T-helper 1 cell treated with Interleukin-12 subunit alpha and Interleukin-12 subunit beta and Interleukin-4 antibody, amounts not matched to agents 30 ng/mL and 1 ng/mL, for 36 hours (primary cell): ENCODE measurements around the gene DIPK1C. TPM values are rescaled to one million over a fixed set of nuclear protein-coding genes. Genes with fewer than 3 reads are reported as not detected.

Source experiments
- intact Hi-C: fragments of 100-400 bp; cut with micrococcal nuclease; formaldehyde crosslinking; loops from one replicate; pipeline ENCODE4 v1.15.1; 2024
- total RNA-seq: library from RNA; stranded (reverse); gene quantifications from 2 replicates; pipeline ENCODE4 v1.2.3, GENCODE V29; 2022

Gene DIPK1C
- total RNA-seq, 1 donor from 2014 or later, result not detected

GRCh38 chr18:74422541-74422940, 34.6 kb downstream of the DIPK1C start:
- intact Hi-C loops, result no loop called here

- intact Hi-C loops, result no loop called here
Measured at GRCh38 chr18:74420926-74421325, 36.2 kb downstream of the DIPK1C start.

- intact Hi-C loops, result no loop called here
Measured at GRCh38 chr18:74420481-74420880, 36.6 kb downstream of the DIPK1C start.

- intact Hi-C loops, result no loop called here
Measured at GRCh38 chr18:74419761-74420160, 37.3 kb downstream of the DIPK1C start.

GRCh38 chr18:74418023-74418422, 39.1 kb downstream of the DIPK1C start:
- intact Hi-C loops, result no loop called here

- intact Hi-C loops, result no loop called here
Measured at GRCh38 chr18:74416124-74416523, 41.0 kb downstream of the DIPK1C start.

- intact Hi-C loops, result no loop called here
Measured at GRCh38 chr18:74414953-74415515, 42.1 kb downstream of the DIPK1C start.

- intact Hi-C loops, result no loop called here
Measured at GRCh38 chr18:74413836-74414235, 43.3 kb downstream of the DIPK1C start.

- intact Hi-C loops, result no loop called here
Measured at GRCh38 chr18:74412116-74412880, 44.8 kb downstream of the DIPK1C start.

GRCh38 chr18:74411475-74411874, 45.6 kb downstream of the DIPK1C start:
- intact Hi-C loops, result no loop called here

- intact Hi-C loops, result no loop called here
Measured at GRCh38 chr18:74410441-74410992, 46.6 kb downstream of the DIPK1C start.

- intact Hi-C loops, result loop anchor here (1.0 to 5.0 kb wide), 5 partner anchors 29 to 1286 kb away; partner anchors contain the start of gene TIMM21
Measured at GRCh38 chr18:74407888-74408287, 49.2 kb downstream of the DIPK1C start.

- intact Hi-C loops, result no loop called here
Measured at GRCh38 chr18:74402806-74403433, 54.2 kb downstream of the DIPK1C start.

GRCh38 chr18:74400813-74401212, 56.3 kb downstream of the DIPK1C start:
- intact Hi-C loops, result no loop called here

GRCh38 chr18:74399091-74399887, 57.8 kb downstream of the DIPK1C start:
- intact Hi-C loops, result no loop called here

- intact Hi-C loops, result no loop called here
Measured at GRCh38 chr18:74397572-74397971, 59.5 kb downstream of the DIPK1C start.

GRCh38 chr18:74396171-74397169, 60.6 kb downstream of the DIPK1C start:
- intact Hi-C loops, result no loop called here

- intact Hi-C loops, result no loop called here
Measured at GRCh38 chr18:74395648-74396154, 61.4 kb downstream of the DIPK1C start.

- intact Hi-C loops, result no loop called here
Measured at GRCh38 chr18:74395006-74395405, 62.1 kb downstream of the DIPK1C start.

GRCh38 chr18:74392323-74392722, 64.8 kb downstream of the DIPK1C start:
- intact Hi-C loops, result no loop called here
